Mesangial cell (primary cell): ENCODE measurements around the gene CCM2L. TPM values are rescaled to one million over a fixed set of nuclear protein-coding genes. Genes with fewer than 3 reads are reported as not detected.

Experiments
- total RNA-seq: library from RNA; depleted of rRNA; stranded (reverse); fragments of >200 nt; gene quantifications from 2 replicates; pipeline ENCODE4 v1.2.3, GENCODE V29; 2015

The CCM2L gene
- not detected in 2 replicates for total RNA-seq

GRCh38 chr20:32010101-32010500 lies at the start of gene CCM2L:
TSS of gene CCM2L (plus strand) at chr20:32010438. CDS start at chr20:32010455, 17 bp downstream.

GRCh38 chr20:31967830-31968249 lies 42.4 kb upstream of the CCM2L start, which contains the start of gene XKR7:
TSS of gene XKR7 (plus strand) at chr20:31968151. CDS start at chr20:31968176, 25 bp downstream.

GRCh38 chr20:32052090-32052777 lies 42.0 kb downstream of the CCM2L start, which contains the start of gene HCK:
TSS of gene HCK (plus strand) at chr20:32052242.

Other genes starting within 250 kb of the CCM2L start
- 0.65 and 0.76 TPM in 2 replicates for gene MYLK2, start 191.1 kb upstream of the CCM2L start, total RNA-seq
- gene FOXS1, start 164.8 kb upstream of the CCM2L start, total RNA-seq: 2.3 and 15.2 TPM in 2 replicates
- gene DUSP15, start 139.9 kb upstream of the CCM2L start, total RNA-seq: 0.49 and 1.4 TPM in 2 replicates
- gene TTLL9, start 139.8 kb upstream of the CCM2L start, total RNA-seq: not detected in 2 replicates
- gene PDRG1, start 58.4 kb upstream of the CCM2L start, total RNA-seq: 6.5 and 7.0 TPM in 2 replicates
- gene XKR7, start 42.3 kb upstream of the CCM2L start, total RNA-seq: not detected in 2 replicates
- not detected in 2 replicates for gene HCK, start 41.8 kb downstream of the CCM2L start, total RNA-seq
- 31.9 and 47.5 TPM in 2 replicates for gene TM9SF4, start 99.3 kb downstream of the CCM2L start, total RNA-seq
- 7.7 and 9.3 TPM in 2 replicates for gene PLAGL2, start 197.3 kb downstream of the CCM2L start, total RNA-seq
- 50.8 and 51.6 TPM in 2 replicates for gene POFUT1, start 197.4 kb downstream of the CCM2L start, total RNA-seq